HepG2 (cell line): ENCODE data around the gene PXDC1. TPM values are rescaled to one million over a fixed set of nuclear protein-coding genes. Genes with fewer than 3 reads are reported as not detected.

Experiments
- ATF1 ChIP-seq: IDR thresholded peaks from 2 replicates; pipeline ENCODE4 v1.6.1; 2016; ENCODE audit warnings: mild to moderate bottlenecking, control low read depth
- ATF3 ChIP-seq: sonication (generic); formaldehyde crosslinking; IDR thresholded peaks from 2 replicates; pipeline ENCODE4 v1.4.0; 2020; ENCODE audit warnings: missing genetic modification reagents
- BATF2 ChIP-seq: sonication (generic); formaldehyde crosslinking; IDR thresholded peaks from 2 replicates; pipeline ENCODE4 v1.8.0; 2022; ENCODE audit warnings: mild to moderate bottlenecking, missing genetic modification reagents, moderate library complexity
- CHD2 ChIP-seq: IDR thresholded peaks from 2 replicates; pipeline ENCODE4 v1.6.1; 2011; ENCODE audit warnings: low read depth, low read length, improper control_type of control experiment
- ESRRA ChIP-seq: sonication (generic); formaldehyde crosslinking; IDR thresholded peaks from 2 replicates; pipeline ENCODE4 v1.5.1; 2020; ENCODE audit warnings: mild to moderate bottlenecking, low read depth, missing genetic modification reagents
- FOXO1 ChIP-seq: sonication (generic); formaldehyde crosslinking; IDR thresholded peaks from 2 replicates; pipeline ENCODE4 v1.4.0; 2020; ENCODE audit warnings: missing genetic modification reagents
- FOXP1 ChIP-seq, 2 experiments: fragments of 450-650 bp in 1 of 2; IDR thresholded peaks; 2 replicates each; pipeline ENCODE4 v1.6.1; 2017 to 2018; ENCODE audit warnings: antibody characterized with exemption in 1 of 2
- KDM4B ChIP-seq: sonication (generic); formaldehyde crosslinking; IDR thresholded peaks from 2 replicates; pipeline ENCODE4 v1.4.0; 2020; ENCODE audit warnings: missing genetic modification reagents
- PHF21A ChIP-seq: sonication (generic); formaldehyde crosslinking; IDR thresholded peaks from 2 replicates; pipeline ENCODE4 v1.5.0; 2020; ENCODE audit warnings: mild to moderate bottlenecking, missing genetic modification reagents
- PLRG1 ChIP-seq: fragments of 450-650 bp; conservative IDR thresholded peaks from 2 replicates; pipeline ENCODE4 v1.6.1; 2016
- RARA ChIP-seq: IDR thresholded peaks from 2 replicates; pipeline ENCODE4 v1.6.1; 2016; ENCODE audit warnings: missing genetic modification reagents, missing compliant biosample characterization
- RFX1 ChIP-seq: fragments of 450-650 bp; IDR thresholded peaks from 2 replicates; pipeline ENCODE4 v1.6.1; 2017
- SOX5 ChIP-seq: IDR thresholded peaks from 2 replicates; pipeline ENCODE4 v1.6.1; 2016; ENCODE audit warnings: borderline replicate concordance
- THAP7 ChIP-seq: sonication (generic); formaldehyde crosslinking; IDR thresholded peaks from 2 replicates; pipeline ENCODE4 v1.8.1; 2023; ENCODE audit warnings: mild to moderate bottlenecking, missing genetic modification reagents
- TSC22D2 ChIP-seq: sonication (generic); formaldehyde crosslinking; IDR thresholded peaks from 2 replicates; pipeline ENCODE4 v1.5.1; 2020; ENCODE audit warnings: missing genetic modification reagents, mild to moderate bottlenecking, borderline replicate concordance
- ZBTB2 ChIP-seq: sonication (generic); formaldehyde crosslinking; IDR thresholded peaks from 2 replicates; pipeline ENCODE4 v1.8.0; 2022; ENCODE audit warnings: low read depth, missing genetic modification reagents
- ZFY ChIP-seq: sonication (generic); formaldehyde crosslinking; IDR thresholded peaks from 2 replicates; pipeline ENCODE4 v1.4.0; 2020; ENCODE audit warnings: missing genetic modification reagents
- ZNF224 ChIP-seq: sonication (generic); formaldehyde crosslinking; IDR thresholded peaks from 2 replicates; pipeline ENCODE4 v1.5.0; 2020; ENCODE audit warnings: mild to moderate bottlenecking, missing genetic modification reagents
- ZNF234 ChIP-seq: sonication (generic); formaldehyde crosslinking; conservative IDR thresholded peaks from 2 replicates; pipeline ENCODE4 v1.5.1; 2020; ENCODE audit warnings: mild to moderate bottlenecking, missing genetic modification reagents
- ZNF317 ChIP-seq: sonication (generic); formaldehyde crosslinking; IDR thresholded peaks from 2 replicates; pipeline ENCODE4 v1.5.0; 2020; ENCODE audit warnings: mild to moderate bottlenecking, missing genetic modification reagents
- ZNF543 ChIP-seq: sonication (generic); formaldehyde crosslinking; IDR thresholded peaks from 2 replicates; pipeline ENCODE4 v1.4.0; 2020; ENCODE audit warnings: mild to moderate bottlenecking, missing genetic modification reagents
- ZNF557 ChIP-seq: sonication (generic); formaldehyde crosslinking; IDR thresholded peaks from 2 replicates; pipeline ENCODE4 v1.4.0; 2020; ENCODE audit warnings: missing genetic modification reagents
- ZNF598 ChIP-seq: sonication (generic); formaldehyde crosslinking; IDR thresholded peaks from 2 replicates; pipeline ENCODE4 v1.5.1; 2020; ENCODE audit warnings: mild to moderate bottlenecking, missing genetic modification reagents, borderline replicate concordance
- ZNF615 ChIP-seq: sonication (generic); formaldehyde crosslinking; IDR thresholded peaks from 2 replicates; pipeline ENCODE4 v1.5.0; 2020; ENCODE audit warnings: mild to moderate bottlenecking, missing genetic modification reagents, borderline replicate concordance
- ZNF746 ChIP-seq: sonication (generic); formaldehyde crosslinking; IDR thresholded peaks from 2 replicates; pipeline ENCODE4 v1.8.0; 2022; ENCODE audit warnings: mild to moderate bottlenecking, missing genetic modification reagents
- ZNF788 ChIP-seq: sonication (generic); formaldehyde crosslinking; IDR thresholded peaks from 2 replicates; pipeline ENCODE4 v1.5.0; 2020; ENCODE audit warnings: mild to moderate bottlenecking, missing genetic modification reagents, borderline replicate concordance
- polyA plus RNA-seq, 8 experiments: library from polyadenylated mRNA; depleted of rRNA in 3 of 8; stranded (reverse) in 7 of 8; unstranded in 1 of 8; fragments of >200 nt; fragmentation: Illumina TruSeq in 4 of 8; extraction: Trizol in 4 of 8; gene quantifications; 2 replicates each; pipeline versions ENCODE4 v1.2.1 to v1.2.3, GENCODE V29; 2011 to 2016; ENCODE audit warnings: low read depth in 4 of 8, missing spikeins in 1 of 8, mixed read lengths in 1 of 8; ENCODE audit not compliant: insufficient read depth in 1 of 8
- total RNA-seq, 5 experiments: library from RNA; depleted of rRNA; stranded (reverse); fragments of >200 nt; fragmentation: Illumina TruSeq; extraction: Trizol; gene quantifications; 2 replicates each; pipeline ENCODE4 v1.2.3, GENCODE V29; 2016; ENCODE audit warnings: low read depth in 1 of 5
- TF ChIP-seq, protein P1 (sequence below): sonication (generic); formaldehyde crosslinking; IDR thresholded peaks from 2 replicates; pipeline ENCODE4 v1.5.0; 2020; ENCODE audit warnings: mild to moderate bottlenecking, missing genetic modification reagents, borderline replicate concordance

Gene PXDC1
- total and polyA plus RNA-seq, 2 of the 13 experiments (the other 11 are each of a cell fraction or from before 2014, with no cell fraction given): 32.4 to 34.7 TPM

DNA sequence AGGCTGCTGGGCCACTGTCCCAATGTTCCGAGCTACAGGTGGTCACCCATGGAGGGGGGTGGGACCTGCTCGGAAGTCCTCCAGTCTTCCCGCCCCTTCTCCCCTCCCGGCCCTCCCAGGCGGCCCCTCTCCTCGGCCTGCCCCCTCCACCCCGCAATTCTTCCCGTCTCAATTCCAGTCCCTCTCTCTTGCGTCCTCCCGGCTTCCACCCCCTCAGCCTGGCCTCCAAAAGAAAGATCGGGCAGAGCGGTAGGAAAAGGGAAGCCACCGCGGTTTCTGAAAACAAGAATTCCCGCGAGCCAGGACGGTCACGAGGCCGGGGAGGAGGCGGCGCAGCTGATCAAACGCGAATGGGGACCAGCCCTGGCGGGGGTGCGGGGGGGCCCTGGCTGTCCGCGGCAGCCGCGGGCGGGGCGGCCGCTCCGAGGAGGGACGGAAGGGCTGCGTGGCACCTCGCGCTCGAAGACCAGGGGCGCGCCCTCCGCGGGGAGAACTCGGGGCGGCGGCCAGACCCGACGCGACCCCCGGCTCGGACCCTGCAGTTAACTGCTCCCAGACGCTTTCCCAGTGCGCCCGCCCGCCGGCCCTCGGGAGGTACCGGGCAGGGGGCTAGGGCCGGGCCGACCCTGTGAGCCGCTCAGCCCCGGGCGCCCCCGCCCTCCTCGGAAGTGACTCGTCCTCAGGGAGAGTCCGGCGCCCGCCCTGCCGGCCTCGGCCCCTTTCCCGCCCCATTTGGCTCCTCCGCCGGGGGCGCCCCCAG, 1.0 kb downstream of the PXDC1 start (continued):
- TF ChIP-seq BATF2 (no peak; the same call in 1 of the 2 replicates), ZNF598 (no peak), ZNF788 (CRISPR knock-in tag) (no peak; the same call in 1 of the 2 replicates), ZNF234 (CRISPR knock-in tag) (no peak), ZFY (CRISPR knock-in tag) (no peak; the same call in 1 of the 2 replicates), KDM4B (CRISPR knock-in tag) (no peak), ESRRA (CRISPR knock-in tag) (no peak), ZNF746 (CRISPR knock-in tag) (peak; percentile 74), PHF21A (CRISPR knock-in tag) (no peak), PLRG1 (no peak), ZNF615 (CRISPR knock-in tag) (no peak), FOXO1 (CRISPR knock-in tag) (no peak), FOXP1 (IDR thresholded peaks at IDR 0.05) (no peak), FOXP1 (CRISPR knock-in tag; IDR thresholded peaks at IDR 0.05) (no peak), RFX1 (no peak), CHD2 (0 out of 2 replicates have a peak, but pooled peaks have one; percentile 13), SOX5 (CRISPR knock-in tag) (no peak; the same call in 1 of the 2 replicates), ZNF317 (no peak), ZNF557 (no peak), RARA (CRISPR knock-in tag) (peak; percentile 22), ATF1 (no peak), ZNF543 (CRISPR knock-in tag) (no peak; the same call in 1 of the 2 replicates), ZNF224 (CRISPR knock-in tag) (peak; percentile 41; the same call in 1 of the 2 replicates), ZBTB2 (CRISPR knock-in tag) (no peak), TSC22D2 (no peak), THAP7 (CRISPR knock-in tag) (no peak), ATF3 (CRISPR knock-in tag) (no peak)
- TF ChIP-seq, protein P1, sequence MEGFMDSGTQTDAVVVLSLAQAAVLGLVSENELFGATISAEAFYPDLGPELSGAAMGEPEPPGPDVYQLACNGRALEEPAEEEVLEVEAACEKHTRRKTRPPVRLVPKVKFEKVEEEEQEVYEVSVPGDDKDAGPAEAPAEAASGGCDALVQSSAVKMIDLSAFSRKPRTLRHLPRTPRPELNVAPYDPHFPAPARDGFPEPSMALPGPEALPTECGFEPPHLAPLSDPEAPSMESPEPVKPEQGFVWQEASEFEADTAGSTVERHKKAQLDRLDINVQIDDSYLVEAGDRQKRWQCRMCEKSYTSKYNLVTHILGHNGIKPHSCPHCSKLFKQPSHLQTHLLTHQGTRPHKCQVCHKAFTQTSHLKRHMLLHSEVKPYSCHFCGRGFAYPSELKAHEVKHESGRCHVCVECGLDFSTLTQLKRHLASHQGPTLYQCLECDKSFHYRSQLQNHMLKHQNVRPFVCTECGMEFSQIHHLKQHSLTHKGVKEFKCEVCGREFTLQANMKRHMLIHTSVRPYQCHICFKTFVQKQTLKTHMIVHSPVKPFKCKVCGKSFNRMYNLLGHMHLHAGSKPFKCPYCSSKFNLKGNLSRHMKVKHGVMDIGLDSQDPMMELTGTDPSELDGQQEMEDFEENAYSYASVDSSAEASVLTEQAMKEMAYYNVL (CRISPR knock-in tag): peak; percentile 62; the same call in 1 of the 2 replicates
